HepG2 (cell line): ENCODE results near the gene LGALS16. TPM values are rescaled to one million over a fixed set of nuclear protein-coding genes. Genes with fewer than 3 reads are reported as not detected.

Experiments
- ARID3A ChIP-seq: IDR thresholded peaks from 2 replicates; pipeline ENCODE4 v1.6.1; 2012; ENCODE audit warnings: low read depth, low read length, improper control_type of control experiment
- ATF1 ChIP-seq: IDR thresholded peaks from 2 replicates; pipeline ENCODE4 v1.6.1; 2016; ENCODE audit warnings: mild to moderate bottlenecking, control low read depth
- BRF2 ChIP-seq: sonication (generic); formaldehyde crosslinking; IDR thresholded peaks from 2 replicates; pipeline ENCODE4 v1.8.1; 2022; ENCODE audit warnings: mild to moderate bottlenecking, missing genetic modification reagents
- FOXA3 ChIP-seq: IDR thresholded peaks from 2 replicates; pipeline ENCODE4 v1.6.1; 2016; ENCODE audit warnings: missing genetic modification reagents, missing compliant biosample characterization
- FOXC1 ChIP-seq: sonication (generic); formaldehyde crosslinking; IDR thresholded peaks from 2 replicates; pipeline ENCODE4 v1.8.0; 2022; ENCODE audit warnings: mild to moderate bottlenecking, missing genetic modification reagents, borderline replicate concordance
- GMEB1 ChIP-seq: sonication (generic); formaldehyde crosslinking; IDR thresholded peaks from 2 replicates; pipeline ENCODE4 v1.5.1; 2020; ENCODE audit warnings: missing genetic modification reagents, mild to moderate bottlenecking, borderline replicate concordance
- HIVEP1 ChIP-seq: sonication (generic); formaldehyde crosslinking; IDR thresholded peaks from 2 replicates; pipeline ENCODE4 v1.4.0; 2020; ENCODE audit warnings: mild to moderate bottlenecking, missing genetic modification reagents
- HNRNPK ChIP-seq: fragments of 200-400 bp; formaldehyde crosslinking; IDR thresholded peaks from 2 replicates; pipeline ENCODE4 v1.6.1; 2018; ENCODE audit warnings: low read length, low read depth, moderate library complexity, mild to moderate bottlenecking; ENCODE audit not compliant: poor library complexity, severe bottlenecking
- MED1 ChIP-seq: sonication (generic); formaldehyde crosslinking; IDR thresholded peaks from 2 replicates; pipeline ENCODE4 v1.4.0; 2020; ENCODE audit warnings: missing genetic modification reagents
- MYPOP ChIP-seq: sonication (generic); formaldehyde crosslinking; IDR thresholded peaks from 2 replicates; pipeline ENCODE4 v1.8.1; 2023; ENCODE audit warnings: mild to moderate bottlenecking, moderate library complexity, missing genetic modification reagents
- NAIF1 ChIP-seq: sonication (generic); formaldehyde crosslinking; IDR thresholded peaks from 2 replicates; pipeline ENCODE4 v1.5.0; 2020; ENCODE audit warnings: mild to moderate bottlenecking, missing genetic modification reagents, borderline replicate concordance
- NFE2L2 ChIP-seq: fragments of 150-350 bp; IDR thresholded peaks from 2 replicates; pipeline ENCODE4 v1.6.1; 2014; ENCODE audit warnings: low read length
- PATZ1 ChIP-seq: sonication (generic); formaldehyde crosslinking; IDR thresholded peaks from 2 replicates; pipeline ENCODE4 v1.4.0; 2020; ENCODE audit warnings: missing genetic modification reagents
- PAXIP1 ChIP-seq: sonication (generic); formaldehyde crosslinking; conservative IDR thresholded peaks from 2 replicates; pipeline ENCODE4 v1.4.0; 2020; ENCODE audit warnings: mild to moderate bottlenecking, missing genetic modification reagents, moderate library complexity
- POLR2G ChIP-seq: fragments of 200-400 bp; formaldehyde crosslinking; IDR thresholded peaks from 2 replicates; pipeline ENCODE4 v1.6.1; 2018; ENCODE audit warnings: mild to moderate bottlenecking, low read depth, low read length, moderate library complexity
- SKI ChIP-seq: fragments of 450-650 bp; IDR thresholded peaks from one replicate; pipeline ENCODE4 v1.6.1; 2018; ENCODE audit warnings: mild to moderate bottlenecking; ENCODE audit not compliant: partially characterized antibody
- SPEN ChIP-seq: sonication (generic); formaldehyde crosslinking; IDR thresholded peaks from 2 replicates; pipeline ENCODE4 v1.5.1; 2020; ENCODE audit warnings: low read depth, mild to moderate bottlenecking, missing genetic modification reagents
- ZNF777 ChIP-seq: sonication (generic); formaldehyde crosslinking; IDR thresholded peaks from 2 replicates; pipeline ENCODE4 v1.4.0; 2020; ENCODE audit warnings: missing genetic modification reagents
- ZSCAN20 ChIP-seq: sonication (generic); formaldehyde crosslinking; IDR thresholded peaks from 2 replicates; pipeline ENCODE4 v1.4.0; 2020; ENCODE audit warnings: missing genetic modification reagents, mild to moderate bottlenecking, borderline replicate concordance
- polyA plus RNA-seq, 8 experiments: library from polyadenylated mRNA; depleted of rRNA in 3 of 8; stranded (reverse) in 7 of 8; unstranded in 1 of 8; fragments of >200 nt; fragmentation: Illumina TruSeq in 4 of 8; extraction: Trizol in 4 of 8; gene quantifications; 2 replicates each; pipeline versions ENCODE4 v1.2.1 to v1.2.3, GENCODE V29; 2011 to 2016; ENCODE audit warnings: low read depth in 4 of 8, missing spikeins in 1 of 8, mixed read lengths in 1 of 8; ENCODE audit not compliant: insufficient read depth in 1 of 8
- total RNA-seq, 5 experiments: library from RNA; depleted of rRNA; stranded (reverse); fragments of >200 nt; fragmentation: Illumina TruSeq; extraction: Trizol; gene quantifications; 2 replicates each; pipeline ENCODE4 v1.2.3, GENCODE V29; 2016; ENCODE audit warnings: low read depth in 1 of 5

LGALS16 gene
- total and polyA plus RNA-seq, 2 of the 13 experiments (the other 11 are each of a cell fraction or from before 2014, with no cell fraction given): not detected

GRCh38 chr19:39695759-39696158 is 40.0 kb downstream of the LGALS16 start (continued):
- TF ChIP-seq HNRNPK (no peak), ARID3A (peak; percentile 53; the same call in 1 of the 2 replicates), MED1 (CRISPR knock-in tag) (peak; percentile 54; the same call in 1 of the 2 replicates), MYPOP (CRISPR knock-in tag) (no peak), SPEN (no peak), HIVEP1 (CRISPR knock-in tag) (no peak), NFE2L2 (no peak), SKI (peak; percentile 76), ZNF777 (CRISPR knock-in tag) (no peak), FOXA3 (CRISPR knock-in tag) (peak; percentile 56), ATF1 (no peak), FOXC1 (CRISPR knock-in tag) (no peak), GMEB1 (no peak), POLR2G (no peak), NAIF1 (CRISPR knock-in tag) (no peak), PAXIP1 (CRISPR knock-in tag) (peak; percentile 84), BRF2 (CRISPR knock-in tag) (no peak), PATZ1 (CRISPR knock-in tag) (peak; percentile 44; the same call in 1 of the 2 replicates), ZSCAN20 (CRISPR knock-in tag) (no peak)
